ENCODE data around the gene KLK5.

DNA sequence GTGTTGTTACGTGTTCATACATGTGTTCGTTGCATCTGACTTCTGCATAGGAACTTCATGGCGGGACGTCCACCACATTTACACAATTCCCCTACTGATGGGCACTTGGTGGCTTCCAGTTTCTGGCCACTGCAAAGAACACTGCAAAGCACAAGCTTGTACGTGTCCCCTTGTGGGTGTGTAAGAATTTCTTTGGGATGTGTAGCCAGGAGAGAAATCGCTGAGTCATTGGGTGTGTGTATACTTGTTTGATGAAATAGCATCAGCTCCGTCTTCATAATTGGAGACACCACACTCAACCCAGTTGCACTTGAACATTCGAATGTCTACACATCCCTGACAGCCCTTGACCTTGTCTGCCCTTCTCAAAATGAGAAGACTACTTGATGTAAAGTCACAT, 19.2 kb downstream of the KLK5 start:
- TF ChIP-seq, protein P1, sequence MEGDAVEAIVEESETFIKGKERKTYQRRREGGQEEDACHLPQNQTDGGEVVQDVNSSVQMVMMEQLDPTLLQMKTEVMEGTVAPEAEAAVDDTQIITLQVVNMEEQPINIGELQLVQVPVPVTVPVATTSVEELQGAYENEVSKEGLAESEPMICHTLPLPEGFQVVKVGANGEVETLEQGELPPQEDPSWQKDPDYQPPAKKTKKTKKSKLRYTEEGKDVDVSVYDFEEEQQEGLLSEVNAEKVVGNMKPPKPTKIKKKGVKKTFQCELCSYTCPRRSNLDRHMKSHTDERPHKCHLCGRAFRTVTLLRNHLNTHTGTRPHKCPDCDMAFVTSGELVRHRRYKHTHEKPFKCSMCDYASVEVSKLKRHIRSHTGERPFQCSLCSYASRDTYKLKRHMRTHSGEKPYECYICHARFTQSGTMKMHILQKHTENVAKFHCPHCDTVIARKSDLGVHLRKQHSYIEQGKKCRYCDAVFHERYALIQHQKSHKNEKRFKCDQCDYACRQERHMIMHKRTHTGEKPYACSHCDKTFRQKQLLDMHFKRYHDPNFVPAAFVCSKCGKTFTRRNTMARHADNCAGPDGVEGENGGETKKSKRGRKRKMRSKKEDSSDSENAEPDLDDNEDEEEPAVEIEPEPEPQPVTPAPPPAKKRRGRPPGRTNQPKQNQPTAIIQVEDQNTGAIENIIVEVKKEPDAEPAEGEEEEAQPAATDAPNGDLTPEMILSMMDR (conservative IDR thresholded peaks at IDR 0.05; ENCODE audit: low read length) = no peak
- TF ChIP-seq EZH2phosphoT487 (IDR thresholded peaks at IDR 0.05; ENCODE audit: borderline replicate concordance) = no peak

All from Loucy (cell line).